H1 (cell line): ENCODE results near the gene ZNF689. TPM values are rescaled to one million over a fixed set of nuclear protein-coding genes. Genes with fewer than 3 reads are reported as not detected.

Source experiments
- CTCF ChIA-PET: fragments of 300-600 bp; sonication (Branson Sonifier 250); formaldehyde crosslinking; loops from one replicate; lab custom pipeline; 2021; ENCODE audit not compliant: partially characterized antibody; lab: Charles Lee
- POLR2A ChIA-PET: fragments of 300-600 bp; sonication (Branson Sonifier 250); formaldehyde crosslinking; loops from one replicate; lab custom pipeline; 2021; ENCODE audit warnings: inconsistent platforms; ENCODE audit not compliant: partially characterized antibody; lab: Charles Lee
- DNase-seq, 2 experiments: peaks; one replicate each; pipeline versions ENCODE4 v3.0.0 to v3.0.0-alpha.2; 2010 to 2022; ENCODE audit warnings: low spot score in 2 of 2, low read depth in 1 of 2, mixed read lengths in 1 of 2
- FAIRE-seq: peaks from 2 replicates; lab custom pipeline; 2011; peaks lifted over from hg19 to GRCh38; lab: Jason Lieb, UNC
- H2AFZ ChIP-seq: 2 replicates; pipeline ENCODE4 v1.8.1; 2012; ENCODE audit warnings: low read length, inconsistent platforms
- H2AK5ac ChIP-seq: 2 replicates; pipeline ENCODE4 v1.6.1; 2013; ENCODE audit warnings: low read depth, low read length
- H2BK120ac ChIP-seq: replicated peaks from 2 replicates; pipeline ENCODE3; 2013; ENCODE audit warnings: low read depth, low read length, inconsistent platforms
- H2BK12ac ChIP-seq: 2 replicates; pipeline ENCODE4 v1.6.1; 2013; ENCODE audit warnings: low read depth, low read length
- H2BK15ac ChIP-seq: 2 replicates; pipeline ENCODE4 v1.6.1; 2013; ENCODE audit warnings: low read length
- H2BK20ac ChIP-seq: 2 replicates; pipeline ENCODE4 v1.6.1; 2013; ENCODE audit warnings: low read length
- H2BK5ac ChIP-seq: 2 replicates; pipeline ENCODE4 v1.6.1; 2013; ENCODE audit warnings: low read depth, low read length
- H3K14ac ChIP-seq: 2 replicates; pipeline ENCODE4 v1.6.1; 2013; ENCODE audit warnings: inconsistent platforms; ENCODE audit not compliant: insufficient read length
- H3K18ac ChIP-seq: 2 replicates; pipeline ENCODE4 v1.6.1; 2013; ENCODE audit warnings: low read length; ENCODE audit errors: extremely low read depth
- H3K23ac ChIP-seq: 2 replicates; pipeline ENCODE4 v1.6.1; 2013; ENCODE audit warnings: inconsistent platforms; ENCODE audit not compliant: insufficient read length
- H3K23me2 ChIP-seq: 2 replicates; pipeline ENCODE4 v1.6.1; 2013; ENCODE audit warnings: low read depth, low read length
- H3K27ac ChIP-seq: 2 replicates; pipeline ENCODE4 v1.6.1; 2011; ENCODE audit warnings: low read depth, low read length, inconsistent platforms
- H3K27me3 ChIP-seq, 4 experiments: replicated peaks in 1 of 4; 1 replicate in 1 of 4; 2 replicates in 3 of 4; pipeline versions ENCODE4 v1.6.1 to v1.8.1; 2011 to 2013; ENCODE audit warnings: low read length in 3 of 4, mild to moderate bottlenecking in 3 of 4, inconsistent platforms in 2 of 4, mixed read lengths in 2 of 4, moderate library complexity in 1 of 4; ENCODE audit not compliant: control insufficient read depth in 3 of 4, insufficient read depth in 3 of 4; ENCODE audit errors: extremely low read depth in 1 of 4
- H3K36me3 ChIP-seq, 4 experiments: 2 replicates each; pipeline versions ENCODE4 v1.6.1 to v1.8.1; 2011 to 2013; ENCODE audit warnings: mild to moderate bottlenecking in 4 of 4, low read length in 3 of 4, moderate library complexity in 2 of 4, control low read depth in 1 of 4, inconsistent platforms in 1 of 4; ENCODE audit not compliant: insufficient read depth in 4 of 4, control insufficient read depth in 2 of 4
- H3K4ac ChIP-seq: replicated peaks from 2 replicates; pipeline ENCODE3; 2013; ENCODE audit warnings: low read length, low read depth, mixed read lengths, inconsistent platforms; ENCODE audit not compliant: insufficient read length
- H3K4me1 ChIP-seq, 4 experiments: replicated peaks in 1 of 4; 1 replicate in 1 of 4; 2 replicates in 3 of 4; pipeline versions ENCODE4 v1.6.1 to v1.8.1; 2011 to 2013; ENCODE audit warnings: low read length in 3 of 4, inconsistent platforms in 2 of 4, mixed read lengths in 1 of 4; ENCODE audit not compliant: insufficient read depth in 4 of 4, control insufficient read depth in 3 of 4
- H3K4me2 ChIP-seq, 2 experiments: 2 replicates each; pipeline versions ENCODE4 v1.6.1 to v1.8.1; 2011 to 2013; ENCODE audit warnings: low read depth in 2 of 2, low read length in 2 of 2, control low read depth in 1 of 2, inconsistent platforms in 1 of 2, mild to moderate bottlenecking in 1 of 2; ENCODE audit not compliant: insufficient read depth in 1 of 2
- H3K4me3 ChIP-seq, 4 experiments: fragments of 200-600, 300-600 bp in 1 of 4; sonication (generic), shearing (Covaris generic), sonication (Bioruptor Twin) in 1 of 4; 2 replicates each; pipeline versions ENCODE4 v1.5.1 to v1.8.1; 2011 to 2016; ENCODE audit warnings: low read length in 4 of 4, low read depth in 3 of 4, control low read depth in 2 of 4, inconsistent platforms in 2 of 4, mild to moderate bottlenecking in 2 of 4, mixed read lengths in 1 of 4, moderate library complexity in 1 of 4; ENCODE audit not compliant: insufficient read depth in 2 of 4; ENCODE audit errors: extremely low read depth in 1 of 4
- H3K56ac ChIP-seq: replicated peaks from 2 replicates; pipeline ENCODE3; 2013; ENCODE audit warnings: low read depth, mild to moderate bottlenecking, mixed read lengths, low read length, inconsistent platforms; ENCODE audit not compliant: insufficient read length
- H3K79me1 ChIP-seq: 2 replicates; pipeline ENCODE4 v1.6.1; 2013; ENCODE audit warnings: low read depth, low read length, control low read depth
- H3K79me2 ChIP-seq, 2 experiments: 2 replicates each; pipeline versions ENCODE4 v1.6.1 to v1.8.1; 2012 to 2013; ENCODE audit warnings: low read length in 2 of 2, mild to moderate bottlenecking in 2 of 2, inconsistent platforms in 1 of 2; ENCODE audit not compliant: insufficient read depth in 2 of 2, control insufficient read depth in 1 of 2
- H3K9ac ChIP-seq, 4 experiments: replicated peaks in 1 of 4; 1 replicate in 1 of 4; 2 replicates in 3 of 4; pipeline versions ENCODE4 v1.6.1 to v1.8.1; 2011 to 2013; ENCODE audit warnings: low read depth in 3 of 4, low read length in 3 of 4, control low read depth in 2 of 4, mild to moderate bottlenecking in 2 of 4, moderate library complexity in 2 of 4, inconsistent platforms in 1 of 4; ENCODE audit errors: extremely low read depth in 1 of 4
- H3K9me3 ChIP-seq, 2 experiments: 2 replicates each; pipeline versions ENCODE4 v1.6.1 to v1.8.1; 2012 to 2013; ENCODE audit warnings: mild to moderate bottlenecking in 2 of 2, moderate library complexity in 2 of 2, control low read depth in 1 of 2, inconsistent platforms in 1 of 2, low read depth in 1 of 2, low read length in 1 of 2, mixed read lengths in 1 of 2; ENCODE audit not compliant: insufficient read depth in 2 of 2
- H4K20me1 ChIP-seq, 2 experiments: replicated peaks in 1 of 2; 2 replicates each; pipeline versions ENCODE3 to v1.8.1; 2011 to 2013; ENCODE audit warnings: inconsistent platforms in 2 of 2, low read length in 2 of 2, mild to moderate bottlenecking in 1 of 2; ENCODE audit not compliant: insufficient read depth in 2 of 2, control insufficient read depth in 1 of 2
- H4K5ac ChIP-seq: 2 replicates; pipeline ENCODE4 v1.6.1; 2013; ENCODE audit warnings: low read length, low read depth, mixed read lengths, inconsistent platforms; ENCODE audit not compliant: insufficient read length
- H4K8ac ChIP-seq: 2 replicates; pipeline ENCODE4 v1.8.0; 2013; ENCODE audit warnings: mild to moderate bottlenecking, moderate library complexity, low read length, inconsistent platforms; ENCODE audit not compliant: insufficient read depth; ENCODE audit errors: extremely low read depth
- H4K91ac ChIP-seq: replicated peaks from 2 replicates; pipeline ENCODE3; 2013; ENCODE audit warnings: low read length, mixed read lengths, inconsistent platforms; ENCODE audit not compliant: insufficient read length
- BCL11A ChIP-seq, 2 experiments: IDR thresholded peaks; one replicate each; pipeline ENCODE4 v1.6.1; 2011; ENCODE audit warnings: low read depth in 2 of 2, low read length in 2 of 2, mild to moderate bottlenecking in 2 of 2
- BRCA1 ChIP-seq: IDR thresholded peaks from 2 replicates; pipeline ENCODE4 v1.6.1; 2012; ENCODE audit warnings: low read depth, low read length, improper control_type of control experiment
- CHD2 ChIP-seq: IDR thresholded peaks from 2 replicates; pipeline ENCODE4 v1.6.1; 2012; ENCODE audit warnings: low read length, improper control_type of control experiment
- CTBP2 ChIP-seq: IDR thresholded peaks from 2 replicates; pipeline ENCODE4 v1.7.0; 2011; ENCODE audit warnings: borderline replicate concordance, mild to moderate bottlenecking, moderate library complexity, mixed read lengths, low read length; ENCODE audit not compliant: insufficient read depth, insufficient read length
- EZH2 ChIP-seq: fragments of 200-600 bp; sonication (generic); IDR thresholded peaks from 2 replicates; pipeline ENCODE4 v1.7.1; 2012; ENCODE audit warnings: low read depth, mild to moderate bottlenecking, moderate library complexity, low read length, inconsistent platforms; ENCODE audit not compliant: severe bottlenecking
- GTF2F1 ChIP-seq: IDR thresholded peaks from 2 replicates; pipeline ENCODE4 v1.6.1; 2012; ENCODE audit warnings: low read depth, low read length, improper control_type of control experiment, borderline replicate concordance
- HDAC2 ChIP-seq, 2 experiments: fragments of 300-600 bp in 1 of 2; sonication (generic) in 1 of 2; IDR thresholded peaks; 2 replicates each; pipeline ENCODE4 v1.6.1; 2011 to 2012; ENCODE audit warnings: low read depth in 2 of 2, low read length in 2 of 2, mild to moderate bottlenecking in 2 of 2, moderate library complexity in 2 of 2, borderline replicate concordance in 1 of 2, inconsistent platforms in 1 of 2
- KDM1A ChIP-seq: fragments of 200-600, 300-600 bp; sonication (generic); IDR thresholded peaks from 2 replicates; pipeline ENCODE4 v1.7.1; 2016; ENCODE audit warnings: mild to moderate bottlenecking, low read length, borderline replicate concordance
- KDM5A ChIP-seq: fragments of 200-600 bp; IDR thresholded peaks from 2 replicates; pipeline ENCODE4 v1.7.1; 2012; ENCODE audit warnings: mild to moderate bottlenecking, low read length, inconsistent platforms, mixed read lengths
- NRF1 ChIP-seq: IDR thresholded peaks from 2 replicates; pipeline ENCODE4 v1.6.1; 2011; ENCODE audit warnings: mild to moderate bottlenecking, low read depth, low read length, improper control_type of control experiment
- PHF8 ChIP-seq: fragments of 200-600 bp; sonication (generic); conservative IDR thresholded peaks from 2 replicates; pipeline ENCODE4 v1.7.1; 2012; ENCODE audit warnings: low read depth, mild to moderate bottlenecking, inconsistent platforms, low read length, moderate library complexity
- POU5F1 ChIP-seq: IDR thresholded peaks from 2 replicates; pipeline ENCODE4 v1.6.1; 2011; ENCODE audit warnings: low read depth, mild to moderate bottlenecking, low read length, moderate library complexity
- SP4 ChIP-seq: IDR thresholded peaks from 2 replicates; pipeline ENCODE4 v1.6.1; 2012; ENCODE audit warnings: low read length, inconsistent platforms
- SRF ChIP-seq: IDR thresholded peaks from 2 replicates; pipeline ENCODE4 v1.6.1; 2011; ENCODE audit warnings: mild to moderate bottlenecking, low read depth, low read length, moderate library complexity
- SUZ12 ChIP-seq: fragments of 200-600 bp; sonication (generic); IDR thresholded peaks from 2 replicates; pipeline ENCODE4 v1.6.1; 2012; ENCODE audit warnings: mild to moderate bottlenecking, inconsistent platforms, low read length, moderate library complexity, mixed read lengths
- WGBS, 2 experiments: shearing (Covaris generic) in 1 of 2; methylation state at CpG; one replicate each; pipeline versions ENCODE4 v1.1.6 to v1.1.7; 2013 to 2015; ENCODE audit warnings: low lambda C conversion rate in 2 of 2, mixed read lengths in 2 of 2, inconsistent platforms in 1 of 2, low coverage in 1 of 2, missing lambda C conversion rate in 1 of 2; ENCODE audit not compliant: insufficient replicate concordance in 2 of 2, insufficient coverage in 1 of 2, insufficient read length in 1 of 2; ENCODE audit errors: extremely low coverage in 1 of 2, missing lambda C conversion rate in 1 of 2; 5-methylcytosine and 5-hydroxymethylcytosine counted together
- polyA plus RNA-seq, 7 experiments: library from polyadenylated mRNA; depleted of rRNA in 3 of 7; stranded (reverse) in 5 of 7; unstranded in 2 of 7; fragments of >200 nt in 5 of 7; fragments of 200-250 nt in 2 of 7; gene quantifications; 1 replicate in 5 of 7; 2 replicates in 1 of 7; 4 replicates in 1 of 7; pipeline versions ENCODE4 v1.2.1 to v1.2.3, GENCODE V29; 2011 to 2013; ENCODE audit warnings: missing spikeins in 2 of 7, mixed read lengths in 2 of 7
- total RNA-seq: library from RNA; stranded (reverse); fragmentation: NEBNext Ultra II Directional; extraction: Animal tissue kit (Norgen Biotek cat#: 25700); gene quantifications from 2 replicates; pipeline ENCODE4 v1.2.1, GENCODE V29; 2021

Gene ZNF689
- total and polyA plus RNA-seq, 2 of the 8 experiments (the other 6 are each of a cell fraction or from before 2014, with no cell fraction given): 14.3 to 15.3 TPM

DNA sequence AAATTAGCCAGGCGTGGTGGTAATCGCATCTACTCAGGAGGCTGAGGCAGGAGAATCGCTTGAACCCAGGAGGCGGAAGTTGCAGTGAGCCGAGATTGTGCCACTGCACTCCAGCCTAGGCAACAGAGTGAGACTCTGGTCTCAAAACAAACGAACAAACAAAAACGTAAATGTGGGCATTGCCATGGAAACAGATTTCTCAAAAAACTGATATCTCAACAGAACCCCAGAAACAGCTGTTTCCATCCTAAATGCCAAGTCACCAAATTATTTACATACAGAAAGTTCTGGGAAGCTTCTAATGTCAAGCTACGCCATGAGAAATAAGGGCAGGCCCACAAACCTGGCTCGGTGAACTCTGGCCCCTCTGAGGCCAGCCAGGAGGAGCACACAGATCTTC, 16.0 kb upstream of the ZNF689 start:
- no peak overlapping the region for H3K23ac ChIP-seq
- H4K5ac ChIP-seq: no peak overlapping the region
- no peaks in the 10 kb centered on the region for H3K9me3 ChIP-seq
- H3K4ac ChIP-seq: no peak overlapping the region
- H3K23me2 ChIP-seq: no peaks in the 10 kb centered on the region
- H2BK15ac ChIP-seq: no peak overlapping the region
- FAIRE-seq (no peak), DNase-seq (no peak)
- H4K8ac ChIP-seq: no peak overlapping the region
- no peak overlapping the region for H3K56ac ChIP-seq
- WGBS, 2 experiments: 93% methylated on average over 9 of the region's 9 CpGs; no CpG with 5 or more reads in 1 of the 2 experiments
- H4K20me1 ChIP-seq: no peaks in the 10 kb centered on the region
- no peak overlapping the region for H2BK20ac ChIP-seq
- ChIA-PET POLR2A (no interaction called here), CTCF (interaction anchor here (0.6 to 8.1 kb wide), 10 partner anchors 10 to 255 kb away, joined by 3 to 74 read pairs (median 4); partner anchors contain the start of gene DCTPP1)
- no peak overlapping the region for H2BK12ac ChIP-seq
- H3K4me2 ChIP-seq: no peak overlapping the region
- no peaks in the 10 kb centered on the region for H3K79me1 ChIP-seq
- H3K36me3 ChIP-seq: no peaks in the 10 kb centered on the region
- H2BK120ac ChIP-seq: no peak overlapping the region
- no peak overlapping the region for H2AFZ ChIP-seq
- no peak overlapping the region for H3K27ac ChIP-seq
- no peak overlapping the region for H3K18ac ChIP-seq
- no peaks in the 10 kb centered on the region for H3K79me2 ChIP-seq
- H4K91ac ChIP-seq: no peak overlapping the region
- no peak overlapping the region for H3K9ac ChIP-seq
- H3K4me1 ChIP-seq: no peaks in the 10 kb centered on the region
- no peak overlapping the region for H2AK5ac ChIP-seq
- no peak overlapping the region for H2BK5ac ChIP-seq
- H3K27me3 ChIP-seq: no peaks in the 10 kb centered on the region
- no peak overlapping the region for H3K14ac ChIP-seq
- TF ChIP-seq BCL11A (IDR thresholded peaks at IDR 0.05; ENCODE audit: low read depth in 2 of 2, low read length in 2 of 2) (no peak), CTBP2 (no peak), SP4 (no peak), SUZ12 (no peak), POU5F1 (no peak), NRF1 (no peak), BRCA1 (no peak), PHF8 (no peak), KDM1A (no peak), GTF2F1 (no peak), KDM5A (no peak), EZH2 (no peak), SRF (no peak), HDAC2 (IDR thresholded peaks at IDR 0.05; ENCODE audit: borderline replicate concordance in 1 of 2, low read depth in 2 of 2, low read length in 2 of 2) (no peak), CHD2 (no peak)
- no peak overlapping the region for H3K4me3 ChIP-seq
